SK-N-SH (cell line): ENCODE measurements around the gene TTC19. TPM values are rescaled to one million over a fixed set of nuclear protein-coding genes. Genes with fewer than 3 reads are reported as not detected.

Source experiments
- CTCF ChIA-PET: fragments of 300-600, 350-600 bp; formaldehyde crosslinking; extraction: SDS; loops from one replicate; lab custom pipeline; 2021; lab: Yijun Ruan, JAX
- POLR2A ChIA-PET: fragments of 350-600 bp; sonication (Branson Sonifier 250); formaldehyde crosslinking; extraction: SDS; loops from one replicate; lab custom pipeline; 2020; ENCODE audit warnings: antibody characterized with exemption, inconsistent platforms; lab: Yijun Ruan, JAX
- DNase-seq: peaks from one replicate; pipeline ENCODE4 v3.0.0; 2012
- H2AFZ ChIP-seq: fragments of 200-600 bp; sonication (generic); 2 replicates; pipeline ENCODE4 v1.8.1; 2016; ENCODE audit warnings: antibody characterized with exemption, mild to moderate bottlenecking, low read depth
- H3F3A ChIP-seq: fragments of 200-600 bp; sonication (generic); replicated peaks from 2 replicates; pipeline ENCODE3; 2016; ENCODE audit warnings: antibody characterized with exemption, mild to moderate bottlenecking; ENCODE audit not compliant: insufficient read depth
- H3K27ac ChIP-seq, 2 experiments: fragments of 200-500 bp in 1 of 2; fragments of 200-600 bp in 1 of 2; sonication (Bioruptor generic) in 1 of 2; sonication (generic), shearing (Covaris generic) in 1 of 2; 2 replicates each; pipeline versions ENCODE4 v1.5.1 to v1.6.1; 2014 to 2016; ENCODE audit warnings: low read depth in 2 of 2, inconsistent platforms in 1 of 2, low read length in 1 of 2, mild to moderate bottlenecking in 1 of 2, mixed read lengths in 1 of 2
- H3K27me3 ChIP-seq: fragments of 200-600 bp; sonication (generic), shearing (Covaris generic); 2 replicates; pipeline ENCODE4 v1.6.1; 2016; ENCODE audit warnings: mixed run types; ENCODE audit not compliant: insufficient read depth
- H3K36me3 ChIP-seq, 2 experiments: fragments of 200-500 bp in 1 of 2; fragments of 200-600 bp in 1 of 2; sonication (Bioruptor generic) in 1 of 2; sonication (generic) in 1 of 2; replicated peaks in 1 of 2; 2 replicates each; pipeline versions ENCODE3 to v1.5.1; 2014 to 2016; ENCODE audit warnings: low read length in 1 of 2, mild to moderate bottlenecking in 1 of 2; ENCODE audit not compliant: insufficient read depth in 2 of 2, control insufficient read depth in 1 of 2
- H3K4me1 ChIP-seq, 2 experiments: fragments of 200-500 bp in 1 of 2; fragments of 200-600 bp in 1 of 2; sonication (Bioruptor generic) in 1 of 2; sonication (generic), shearing (Covaris generic) in 1 of 2; 2 replicates each; pipeline versions ENCODE4 v1.5.1 to v1.6.1; 2014 to 2016; ENCODE audit warnings: low read depth in 1 of 2, low read length in 1 of 2, mixed run types in 1 of 2; ENCODE audit not compliant: insufficient read depth in 2 of 2, control insufficient read depth in 1 of 2
- H3K4me2 ChIP-seq: fragments of 200-600 bp; sonication (generic), shearing (Covaris generic); 2 replicates; pipeline ENCODE4 v1.6.1; 2017; ENCODE audit warnings: mixed run types
- H3K4me3 ChIP-seq, 2 experiments: fragments of 200-500 bp in 1 of 2; fragments of 200-600 bp in 1 of 2; sonication (Bioruptor generic) in 1 of 2; sonication (generic), shearing (Covaris generic) in 1 of 2; 2 replicates each; pipeline versions ENCODE4 v1.5.1 to v1.8.1; 2014 to 2016; ENCODE audit warnings: low read depth in 2 of 2, inconsistent platforms in 1 of 2, low read length in 1 of 2, mild to moderate bottlenecking in 1 of 2, mixed read lengths in 1 of 2, moderate library complexity in 1 of 2
- H3K79me2 ChIP-seq: fragments of 200-600 bp; sonication (generic); 2 replicates; pipeline ENCODE4 v1.8.1; 2017; ENCODE audit warnings: mild to moderate bottlenecking; ENCODE audit not compliant: insufficient read depth
- H3K9ac ChIP-seq: fragments of 200-600 bp; sonication (generic); 2 replicates; pipeline ENCODE4 v1.6.1; 2017; ENCODE audit warnings: mixed run types
- H3K9me2 ChIP-seq: fragments of 200-600 bp; sonication (generic); 2 replicates; pipeline ENCODE4 v1.6.1; 2017; ENCODE audit warnings: mixed run types
- H3K9me3 ChIP-seq: fragments of 200-600 bp; sonication (generic); 2 replicates; pipeline ENCODE4 v1.6.1; 2017; ENCODE audit warnings: mixed run types, mild to moderate bottlenecking, moderate library complexity
- H4K20me1 ChIP-seq: fragments of 200-600 bp; sonication (generic); 2 replicates; pipeline ENCODE4 v1.6.1; 2017; ENCODE audit warnings: mild to moderate bottlenecking, mixed run types; ENCODE audit not compliant: insufficient read depth
- EP300 ChIP-seq, 2 experiments: IDR thresholded peaks; 2 replicates each; pipeline versions ENCODE4 v1.4.0 to v1.6.1; 2012; ENCODE audit warnings: borderline replicate concordance in 1 of 2, low read depth in 1 of 2, low read length in 1 of 2
- FOSL2 ChIP-seq: IDR thresholded peaks from 2 replicates; pipeline ENCODE4 v1.4.0; 2012; ENCODE audit warnings: low read depth, mild to moderate bottlenecking, moderate library complexity, borderline replicate concordance
- FOXJ3 ChIP-seq: sonication (generic); formaldehyde crosslinking; IDR thresholded peaks from 2 replicates; pipeline ENCODE4 v1.5.1; 2020; ENCODE audit warnings: mild to moderate bottlenecking, missing genetic modification reagents
- JUND ChIP-seq: IDR thresholded peaks from 2 replicates; pipeline ENCODE4 v1.4.0; 2012
- MEF2A ChIP-seq: IDR thresholded peaks from 2 replicates; pipeline ENCODE4 v1.4.0; 2012; ENCODE audit warnings: low read depth, borderline replicate concordance
- MXI1 ChIP-seq: IDR thresholded peaks from 2 replicates; pipeline ENCODE4 v1.6.1; 2012; ENCODE audit warnings: mild to moderate bottlenecking, low read depth, low read length, improper control_type of control experiment
- RAD21 ChIP-seq: IDR thresholded peaks from 2 replicates; pipeline ENCODE4 v1.6.1; 2012; ENCODE audit warnings: mild to moderate bottlenecking, low read length
- RFX5 ChIP-seq: IDR thresholded peaks from 2 replicates; pipeline ENCODE4 v1.6.1; 2012; ENCODE audit warnings: mild to moderate bottlenecking, improper control_type of control experiment, low read length
- RXRA ChIP-seq: IDR thresholded peaks from 2 replicates; pipeline ENCODE4 v1.4.0; 2012; ENCODE audit warnings: low read depth, mild to moderate bottlenecking, borderline replicate concordance
- SIN3A ChIP-seq: IDR thresholded peaks from 2 replicates; pipeline ENCODE4 v1.6.1; 2012; ENCODE audit warnings: low read depth, mild to moderate bottlenecking, low read length, moderate library complexity, borderline replicate concordance
- SMC3 ChIP-seq: IDR thresholded peaks from 2 replicates; pipeline ENCODE4 v1.6.1; 2012; ENCODE audit warnings: low read depth, low read length, improper control_type of control experiment
- TEAD4 ChIP-seq: IDR thresholded peaks from 2 replicates; pipeline ENCODE4 v1.4.0; 2012; ENCODE audit warnings: mild to moderate bottlenecking, borderline replicate concordance; ENCODE audit not compliant: insufficient read depth
- YY1 ChIP-seq: IDR thresholded peaks from 2 replicates; pipeline ENCODE4 v1.4.0; 2012; ENCODE audit warnings: low read depth, mild to moderate bottlenecking
- WGBS: methylation state at CpG from one replicate; pipeline ENCODE4 v1.1.6; 2017; ENCODE audit warnings: low lambda C conversion rate; 5-methylcytosine and 5-hydroxymethylcytosine counted together
- polyA plus RNA-seq, 3 experiments: library from polyadenylated mRNA; depleted of rRNA; stranded (reverse); fragments of >200 nt; gene quantifications; 2 replicates each; pipeline ENCODE4 v1.2.3, GENCODE V29; 2012
- TF ChIP-seq, protein P1 (sequence below): IDR thresholded peaks from 2 replicates; pipeline ENCODE4 v1.6.1; 2012; ENCODE audit warnings: mild to moderate bottlenecking, low read depth, low read length, moderate library complexity
- TF ChIP-seq, protein P2 (sequence below): fragments of 150-350 bp; IDR thresholded peaks from 2 replicates; pipeline ENCODE4 v1.6.1; 2017; ENCODE audit warnings: antibody characterized with exemption, low read length, low read depth, borderline replicate concordance
- TF ChIP-seq, protein P3 (sequence below): fragments of 200-600 bp; sonication (generic); IDR thresholded peaks from 2 replicates; pipeline ENCODE4 v1.6.1; 2017; ENCODE audit warnings: antibody characterized with exemption, mild to moderate bottlenecking, moderate library complexity

Gene TTC19
- polyA plus RNA-seq, 1 of the 3 experiments (the other 2 are of a cell fraction): 6.6 TPM

DNA sequence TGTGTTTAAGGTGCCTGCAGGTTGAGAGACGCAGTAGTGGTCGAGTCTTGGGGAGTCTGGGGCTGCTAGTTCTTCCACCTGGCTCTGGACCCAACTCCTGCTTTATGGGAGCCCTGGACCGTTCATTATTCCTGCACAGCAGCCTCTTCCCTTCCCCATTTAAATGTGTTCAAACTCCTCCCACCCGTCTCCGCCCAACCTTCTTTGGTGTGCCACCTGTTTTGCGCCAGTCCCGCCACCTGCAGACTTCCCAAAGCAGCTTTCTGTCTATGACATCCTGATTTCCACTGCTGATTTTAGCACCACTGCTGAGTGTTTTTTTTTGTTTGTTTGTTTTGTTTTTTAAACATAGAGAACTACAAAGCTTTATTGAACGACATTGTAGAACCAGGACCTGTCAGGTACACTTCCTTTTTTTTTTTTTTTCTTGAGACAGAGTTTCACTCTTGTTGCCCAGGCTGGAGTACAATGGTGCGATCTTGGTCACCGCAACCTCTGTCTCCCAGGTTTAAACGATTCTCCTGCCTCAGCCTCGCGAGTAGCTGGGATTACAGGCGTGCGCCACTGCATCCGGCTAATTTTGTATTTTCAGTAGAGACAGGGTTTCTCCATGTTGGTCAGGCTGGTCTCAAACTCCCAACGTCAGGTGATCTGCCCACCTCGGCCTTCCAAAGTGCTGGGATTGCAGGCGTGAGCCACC, 41.9 kb upstream of the TTC19 start:
- no peaks in the 10 kb centered on the region for H3K9me2 ChIP-seq
- no peak for TF ChIP-seq SIN3A
- TF ChIP-seq JUND: no peak
- TF ChIP-seq, protein P1, sequence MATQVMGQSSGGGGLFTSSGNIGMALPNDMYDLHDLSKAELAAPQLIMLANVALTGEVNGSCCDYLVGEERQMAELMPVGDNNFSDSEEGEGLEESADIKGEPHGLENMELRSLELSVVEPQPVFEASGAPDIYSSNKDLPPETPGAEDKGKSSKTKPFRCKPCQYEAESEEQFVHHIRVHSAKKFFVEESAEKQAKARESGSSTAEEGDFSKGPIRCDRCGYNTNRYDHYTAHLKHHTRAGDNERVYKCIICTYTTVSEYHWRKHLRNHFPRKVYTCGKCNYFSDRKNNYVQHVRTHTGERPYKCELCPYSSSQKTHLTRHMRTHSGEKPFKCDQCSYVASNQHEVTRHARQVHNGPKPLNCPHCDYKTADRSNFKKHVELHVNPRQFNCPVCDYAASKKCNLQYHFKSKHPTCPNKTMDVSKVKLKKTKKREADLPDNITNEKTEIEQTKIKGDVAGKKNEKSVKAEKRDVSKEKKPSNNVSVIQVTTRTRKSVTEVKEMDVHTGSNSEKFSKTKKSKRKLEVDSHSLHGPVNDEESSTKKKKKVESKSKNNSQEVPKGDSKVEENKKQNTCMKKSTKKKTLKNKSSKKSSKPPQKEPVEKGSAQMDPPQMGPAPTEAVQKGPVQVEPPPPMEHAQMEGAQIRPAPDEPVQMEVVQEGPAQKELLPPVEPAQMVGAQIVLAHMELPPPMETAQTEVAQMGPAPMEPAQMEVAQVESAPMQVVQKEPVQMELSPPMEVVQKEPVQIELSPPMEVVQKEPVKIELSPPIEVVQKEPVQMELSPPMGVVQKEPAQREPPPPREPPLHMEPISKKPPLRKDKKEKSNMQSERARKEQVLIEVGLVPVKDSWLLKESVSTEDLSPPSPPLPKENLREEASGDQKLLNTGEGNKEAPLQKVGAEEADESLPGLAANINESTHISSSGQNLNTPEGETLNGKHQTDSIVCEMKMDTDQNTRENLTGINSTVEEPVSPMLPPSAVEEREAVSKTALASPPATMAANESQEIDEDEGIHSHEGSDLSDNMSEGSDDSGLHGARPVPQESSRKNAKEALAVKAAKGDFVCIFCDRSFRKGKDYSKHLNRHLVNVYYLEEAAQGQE: no peak
- TF ChIP-seq TEAD4: no peak
- no peak for TF ChIP-seq YY1
- TF ChIP-seq, protein P2, sequence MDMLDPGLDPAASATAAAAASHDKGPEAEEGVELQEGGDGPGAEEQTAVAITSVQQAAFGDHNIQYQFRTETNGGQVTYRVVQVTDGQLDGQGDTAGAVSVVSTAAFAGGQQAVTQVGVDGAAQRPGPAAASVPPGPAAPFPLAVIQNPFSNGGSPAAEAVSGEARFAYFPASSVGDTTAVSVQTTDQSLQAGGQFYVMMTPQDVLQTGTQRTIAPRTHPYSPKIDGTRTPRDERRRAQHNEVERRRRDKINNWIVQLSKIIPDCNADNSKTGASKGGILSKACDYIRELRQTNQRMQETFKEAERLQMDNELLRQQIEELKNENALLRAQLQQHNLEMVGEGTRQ: no peak
- no peak for TF ChIP-seq FOXJ3 (CRISPR knock-in tag)
- TF ChIP-seq MEF2A: no peak
- TF ChIP-seq MXI1: no peak
- no peak for TF ChIP-seq SMC3
- 95% methylated on average over 16 of the region's 19 CpGs for whole genome bisulfite sequencing
- H3K27ac ChIP-seq: peak overlapping the region in 1 of 2 experiments; percentile 94; a peak in 2 of 4 replicates
- peaks cover 0 to 22% of the 10 kb centered on the region in 2 experiments; a peak in 1 of 4 replicates for H3K4me1 ChIP-seq
- H2AFZ ChIP-seq: no peak overlapping the region
- H3K27me3 ChIP-seq: no peaks in the 10 kb centered on the region
- no peak for DNase-seq
- ChIA-PET CTCF (interaction anchor here (1.4 to 2.0 kb wide), 3 partner anchors 13 to 18 kb away, joined by 4 to 14 read pairs (median 5); partner anchors contain the start of gene ADORA2B), POLR2A (no interaction called here)
- no peaks in the 10 kb centered on the region for H3K36me3 ChIP-seq
- H3K9ac ChIP-seq: no peak overlapping the region
- no peaks in the 10 kb centered on the region for H4K20me1 ChIP-seq
- H3K79me2 ChIP-seq: no peaks in the 10 kb centered on the region
- no peaks in the 10 kb centered on the region for H3K9me3 ChIP-seq
- no peak overlapping the region for H3K4me2 ChIP-seq
- no peak overlapping the region for H3K4me3 ChIP-seq
- H3F3A ChIP-seq: peaks cover 35% of the 10 kb centered on the region

DNA sequence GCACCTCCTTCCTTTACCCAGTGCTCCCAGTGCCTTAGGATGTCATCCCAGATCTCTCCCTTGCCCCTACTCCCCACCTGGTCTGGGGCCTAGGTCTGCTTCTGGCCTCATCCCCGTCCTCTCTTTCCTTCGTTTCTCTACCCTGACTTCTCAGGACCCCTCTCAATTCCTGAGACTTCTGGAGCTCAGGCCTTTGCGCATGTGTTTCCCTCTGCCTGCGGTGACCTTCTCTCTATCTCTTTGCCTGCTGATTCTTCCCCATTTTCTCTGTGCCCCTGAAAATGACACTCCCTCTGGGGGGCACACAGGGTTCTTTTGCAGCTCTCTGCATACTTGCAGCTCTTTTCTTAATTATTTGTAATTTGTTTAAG, 41.2 kb upstream of the TTC19 start:
- no peaks in the 10 kb centered on the region for H3K79me2 ChIP-seq
- peak overlapping the region; percentile 25 to 94; a peak in 2 of 4 replicates for H3K27ac ChIP-seq
- peak overlapping the region; percentile 69 for H3K9ac ChIP-seq
- H4K20me1 ChIP-seq: no peaks in the 10 kb centered on the region
- POLR2A ChIA-PET: no interaction called here
- H3F3A ChIP-seq: peaks cover 40% of the 10 kb centered on the region
- H3K4me2 ChIP-seq: peak overlapping the region; percentile 43
- 92% methylated on average over 4 of the region's 4 CpGs for WGBS
- H2AFZ ChIP-seq: peak overlapping the region; percentile 12; the same call in 1 of the 2 replicates
- CTCF ChIA-PET: interaction anchor here (1.0 to 2.0 kb wide), 4 partner anchors 13 to 455 kb away, joined by 3 to 14 read pairs (median 4); partner anchors contain the start of gene ADORA2B
- peaks cover under 1 to 23% of the 10 kb centered on the region in 2 experiments; a peak in 2 of 4 replicates for H3K4me1 ChIP-seq
- TF ChIP-seq MEF2A: no peak
- no peak for TF ChIP-seq RAD21
- no peak for TF ChIP-seq FOSL2
- TF ChIP-seq RFX5: no peak
- no peak for TF ChIP-seq MXI1
- TF ChIP-seq, protein P3, sequence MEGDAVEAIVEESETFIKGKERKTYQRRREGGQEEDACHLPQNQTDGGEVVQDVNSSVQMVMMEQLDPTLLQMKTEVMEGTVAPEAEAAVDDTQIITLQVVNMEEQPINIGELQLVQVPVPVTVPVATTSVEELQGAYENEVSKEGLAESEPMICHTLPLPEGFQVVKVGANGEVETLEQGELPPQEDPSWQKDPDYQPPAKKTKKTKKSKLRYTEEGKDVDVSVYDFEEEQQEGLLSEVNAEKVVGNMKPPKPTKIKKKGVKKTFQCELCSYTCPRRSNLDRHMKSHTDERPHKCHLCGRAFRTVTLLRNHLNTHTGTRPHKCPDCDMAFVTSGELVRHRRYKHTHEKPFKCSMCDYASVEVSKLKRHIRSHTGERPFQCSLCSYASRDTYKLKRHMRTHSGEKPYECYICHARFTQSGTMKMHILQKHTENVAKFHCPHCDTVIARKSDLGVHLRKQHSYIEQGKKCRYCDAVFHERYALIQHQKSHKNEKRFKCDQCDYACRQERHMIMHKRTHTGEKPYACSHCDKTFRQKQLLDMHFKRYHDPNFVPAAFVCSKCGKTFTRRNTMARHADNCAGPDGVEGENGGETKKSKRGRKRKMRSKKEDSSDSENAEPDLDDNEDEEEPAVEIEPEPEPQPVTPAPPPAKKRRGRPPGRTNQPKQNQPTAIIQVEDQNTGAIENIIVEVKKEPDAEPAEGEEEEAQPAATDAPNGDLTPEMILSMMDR: no peak
- TF ChIP-seq EP300 (IDR thresholded peaks at IDR 0.05; ENCODE audit: borderline replicate concordance in 1 of 2, low read depth in 1 of 2, low read length in 1 of 2): no peak
- TF ChIP-seq RXRA: no peak
- H3K4me3 ChIP-seq: no peak overlapping the region
- DNase-seq: no peak
- H3K9me3 ChIP-seq: no peaks in the 10 kb centered on the region
- no peaks in the 10 kb centered on the region for H3K36me3 ChIP-seq
- H3K9me2 ChIP-seq: no peaks in the 10 kb centered on the region
- H3K27me3 ChIP-seq: no peaks in the 10 kb centered on the region
